Raji (cell line): ENCODE data around the gene ATXN7L1.

Experiments
- POLR2A ChIP-seq: IDR thresholded peaks from 2 replicates; pipeline ENCODE4 v1.6.1; 2011; ENCODE audit warnings: low read depth, low read length, control low read depth; ENCODE audit not compliant: insufficient read depth

Gene ATXN7L1

GRCh38 chr7:105711726-105712402 is 164.5 kb downstream of the ATXN7L1 start:
- no peak for TF ChIP-seq POLR2A

GRCh38 chr7:105708763-105709080 is 167.7 kb downstream of the ATXN7L1 start:
- TF ChIP-seq POLR2A, result no peak

GRCh38 chr7:105707967-105708762 is 168.2 kb downstream of the ATXN7L1 start:
- no peak for TF ChIP-seq POLR2A

GRCh38 chr7:105707381-105707780 is 169.0 kb downstream of the ATXN7L1 start:
- TF ChIP-seq POLR2A, result no peak

- TF ChIP-seq POLR2A, result no peak
These were observed 171.0 kb downstream of the ATXN7L1 start for GRCh38 chr7:105705427-105705826.

- TF ChIP-seq POLR2A, result no peak
These were observed 173.0 kb downstream of the ATXN7L1 start for GRCh38 chr7:105703207-105703930.

- no peak for TF ChIP-seq POLR2A
These were observed 176.7 kb downstream of the ATXN7L1 start for GRCh38 chr7:105699568-105700236.

GRCh38 chr7:105698531-105698930 is 177.9 kb downstream of the ATXN7L1 start:
- no peak for TF ChIP-seq POLR2A

GRCh38 chr7:105697753-105698152 is 178.6 kb downstream of the ATXN7L1 start:
- TF ChIP-seq POLR2A, result no peak

- no peak for TF ChIP-seq POLR2A
These were observed 182.8 kb downstream of the ATXN7L1 start for GRCh38 chr7:105693576-105693975.

- no peak for TF ChIP-seq POLR2A
These were observed 184.5 kb downstream of the ATXN7L1 start for GRCh38 chr7:105691680-105692564.

GRCh38 chr7:105691082-105691679 is 185.2 kb downstream of the ATXN7L1 start:
- TF ChIP-seq POLR2A, result no peak

GRCh38 chr7:105690325-105690945 is 186.0 kb downstream of the ATXN7L1 start:
- no peak for TF ChIP-seq POLR2A
